Breast epithelium (tissue), 4 donors: ENCODE data around the gene WTAP. TPM values are rescaled to one million over a fixed set of nuclear protein-coding genes. Genes with fewer than 3 reads are reported as not detected.
A peak's percentile ranks its signal among the peaks of the same experiment; 100 is the strongest.

Experiments
- DNase-seq, 2 donors: peaks; one replicate each; pipeline ENCODE4 v3.0.0-alpha.2; 2019; ENCODE audit warnings: low spot score in 2 of 2
- H3K27ac ChIP-seq, 2 donors: fragments of 200-600 bp; sonication (generic) in 1 of 2; one replicate each; pipeline ENCODE4 v1.5.1; 2016 to 2019; ENCODE audit warnings: mild to moderate bottlenecking in 1 of 2
- H3K27me3 ChIP-seq, 2 donors: fragments of 200-600 bp; sonication (generic) in 1 of 2; one replicate each; pipeline versions ENCODE4 v1.5.1 to v1.6.0; 2017 to 2019; ENCODE audit warnings: control low read depth in 1 of 2, mild to moderate bottlenecking in 1 of 2
- H3K36me3 ChIP-seq: fragments of 200-600 bp; one replicate; pipeline ENCODE4 v1.5.1; 2019
- H3K4me1 ChIP-seq, 2 donors: fragments of 200-600 bp; sonication (generic); one replicate each; pipeline ENCODE4 v1.5.1; 2016 to 2019; ENCODE audit warnings: control low read depth in 1 of 2
- H3K4me3 ChIP-seq, 3 donors: fragments of 200-600 bp; sonication (generic); 1 replicate in 2 of 3; 2 replicates in 1 of 3; pipeline ENCODE4 v1.5.1; 2016 to 2019; ENCODE audit warnings: mild to moderate bottlenecking in 3 of 3, moderate library complexity in 2 of 3
- H3K9me3 ChIP-seq, 2 donors: fragments of 200-600 bp; sonication (generic) in 1 of 2; one replicate each; pipeline ENCODE4 v1.5.1; 2016 to 2019; ENCODE audit warnings: control low read depth in 1 of 2
- CTCF ChIP-seq, 3 donors: fragments of 450-650 bp; IDR thresholded peaks; one replicate each; pipeline ENCODE4 v1.5.1; 2016 to 2017; ENCODE audit warnings: antibody characterized with exemption in 3 of 3, mild to moderate bottlenecking in 3 of 3, moderate library complexity in 3 of 3
- POLR2A ChIP-seq: fragments of 450-650 bp; IDR thresholded peaks from one replicate; pipeline ENCODE4 v1.6.1; 2016; ENCODE audit warnings: antibody characterized with exemption, mild to moderate bottlenecking, moderate library complexity
- POLR2AphosphoS5 ChIP-seq, 3 donors: sonication (generic); formaldehyde crosslinking; IDR thresholded peaks; one replicate each; pipeline ENCODE4 v1.6.1; 2017; ENCODE audit warnings: antibody characterized with exemption in 3 of 3
- intact Hi-C: fragments of 100-400 bp; cut with DNase I; formaldehyde crosslinking; loops from one replicate; pipeline ENCODE4 v1.15.1; 2023; ENCODE audit warnings: low total_unique reads
- total RNA-seq, 3 donors: library from RNA; depleted of rRNA; stranded (reverse); fragments of >200 nt; gene quantifications; one replicate each; pipeline ENCODE4 v1.1.0, GENCODE V29; 2016

The WTAP gene
- total RNA-seq, 3 donors from 2014 or later = 115 to 153 (median 116) TPM

- intact Hi-C loops = no loop called here
- TF ChIP-seq CTCF (IDR thresholded peaks at IDR 0.05) (no peak), POLR2A (no peak), POLR2AphosphoS5 (IDR thresholded peaks at IDR 0.05) (no peak)
- Histone ChIP-seq H3K4me1 (no peaks in the 10 kb centered on the region), H3K36me3 (no peaks in the 10 kb centered on the region), H3K9me3 (no peaks in the 10 kb centered on the region), H3K4me3 (peak overlapping the region; percentile 86 to 92 (median 88)), H3K27ac (peak overlapping the region; percentile 96 to 98), H3K27me3 (no peaks in the 10 kb centered on the region)
- no peak for DNase-seq
Measured at GRCh38 chr6:159762681-159763293, 35.5 kb downstream of the WTAP start.

DNA sequence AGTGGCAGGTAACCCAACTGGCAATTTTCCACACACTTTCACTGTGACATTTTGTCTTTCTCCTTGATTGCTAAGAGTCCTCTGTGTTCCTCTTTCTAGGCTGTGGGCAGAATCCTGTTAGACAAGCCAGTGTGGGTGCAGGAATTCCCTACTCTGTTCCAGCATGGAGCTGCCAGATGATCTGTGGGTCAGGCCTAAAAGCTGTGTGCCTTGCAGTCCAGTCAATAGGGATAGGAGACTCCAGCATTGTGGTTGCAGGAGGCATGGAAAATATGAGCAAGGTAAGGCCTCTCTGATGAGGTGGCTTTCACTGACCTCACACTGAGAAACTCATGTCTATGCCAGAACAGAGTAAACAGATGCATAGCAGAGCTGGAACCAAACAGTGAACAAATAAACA is 39.6 kb downstream of the WTAP start:
- Histone ChIP-seq H3K36me3 (no peaks in the 10 kb centered on the region), H3K27me3 (no peaks in the 10 kb centered on the region), H3K27ac (no peak overlapping the region), H3K4me1 (no peaks in the 10 kb centered on the region), H3K4me3 (no peak overlapping the region), H3K9me3 (no peaks in the 10 kb centered on the region)
- intact Hi-C loops = no loop called here
- TF ChIP-seq POLR2A = no peak
- TF ChIP-seq CTCF (IDR thresholded peaks at IDR 0.05) = no peak
- no peak for TF ChIP-seq POLR2AphosphoS5 (IDR thresholded peaks at IDR 0.05)
- DNase-seq = no peak

GRCh38 chr6:159769470-159769869 is 42.2 kb downstream of the WTAP start:
- no peaks in the 10 kb centered on the region for H3K9me3 ChIP-seq
- H3K27ac ChIP-seq = no peak overlapping the region
- no peaks in the 10 kb centered on the region for H3K27me3 ChIP-seq
- H3K36me3 ChIP-seq = no peaks in the 10 kb centered on the region
- TF ChIP-seq POLR2A (no peak), POLR2AphosphoS5 (IDR thresholded peaks at IDR 0.05) (no peak), CTCF (IDR thresholded peaks at IDR 0.05) (no peak)
- no peak overlapping the region for H3K4me3 ChIP-seq
- intact Hi-C loops = no loop called here
- no peak for DNase-seq
- H3K4me1 ChIP-seq = no peaks in the 10 kb centered on the region

DNA sequence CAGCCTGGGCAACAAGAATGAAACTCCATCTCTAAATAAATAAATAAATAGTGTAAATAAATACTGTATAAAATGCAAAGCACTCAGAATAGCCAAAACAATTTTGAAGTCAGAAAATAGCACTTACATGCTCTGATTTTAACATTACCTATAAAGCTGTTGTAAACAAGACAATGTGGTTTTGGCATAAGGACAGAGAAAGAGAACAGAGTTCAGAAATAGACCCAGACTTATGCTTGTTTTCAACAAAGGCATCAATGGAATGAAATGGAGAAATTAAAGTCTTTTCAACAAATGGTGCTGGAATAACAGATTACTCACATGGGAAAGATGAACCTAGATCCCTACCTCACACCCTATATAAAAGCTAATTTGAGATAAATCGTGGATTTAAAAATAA is 44.9 kb downstream of the WTAP start:
- H3K27me3 ChIP-seq = no peaks in the 10 kb centered on the region
- H3K9me3 ChIP-seq = no peaks in the 10 kb centered on the region
- no peak for TF ChIP-seq CTCF (IDR thresholded peaks at IDR 0.05)
- TF ChIP-seq POLR2AphosphoS5 (IDR thresholded peaks at IDR 0.05) = no peak
- no peak for TF ChIP-seq POLR2A
- DNase-seq = no peak
- no peaks in the 10 kb centered on the region for H3K36me3 ChIP-seq
- H3K4me1 ChIP-seq = no peaks in the 10 kb centered on the region
- H3K4me3 ChIP-seq = no peak overlapping the region
- intact Hi-C loops = no loop called here
- no peak overlapping the region for H3K27ac ChIP-seq

DNA sequence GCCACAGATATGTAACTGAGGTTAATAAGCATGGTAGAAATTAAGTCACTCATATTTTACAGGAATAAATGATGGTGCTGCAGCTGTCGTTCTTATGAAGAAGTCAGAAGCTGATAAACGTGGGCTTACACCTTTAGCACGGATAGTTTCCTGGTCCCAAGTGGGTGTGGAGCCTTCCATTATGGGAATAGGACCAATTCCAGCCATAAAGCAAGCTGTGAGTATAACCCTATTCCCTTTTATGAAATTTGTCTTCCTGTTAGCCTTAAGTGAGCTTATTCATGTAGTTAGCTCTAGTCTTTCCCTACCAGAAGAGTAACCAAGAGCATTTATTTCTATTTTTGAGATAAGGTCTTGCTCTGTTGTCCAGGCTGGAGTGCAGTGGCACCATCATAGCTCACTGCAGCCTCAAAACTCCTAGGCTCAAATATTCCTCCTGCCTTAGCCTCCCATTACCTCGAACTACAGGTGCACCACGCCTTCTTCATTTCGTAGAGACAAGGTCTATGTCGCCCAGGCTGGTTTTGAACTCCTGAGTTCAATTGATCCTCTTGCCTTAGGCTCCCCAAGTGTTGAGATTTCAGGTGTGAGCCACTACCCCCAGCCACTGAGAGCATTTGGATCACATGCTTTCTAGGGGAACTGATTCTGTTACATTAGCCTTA is 50.1 kb downstream of the WTAP start:
- no peak for TF ChIP-seq POLR2A
- no peak for TF ChIP-seq CTCF (IDR thresholded peaks at IDR 0.05)
- no peak for TF ChIP-seq POLR2AphosphoS5 (IDR thresholded peaks at IDR 0.05)
- H3K9me3 ChIP-seq = no peaks in the 10 kb centered on the region
- H3K27me3 ChIP-seq = no peaks in the 10 kb centered on the region
- no peak overlapping the region for H3K4me3 ChIP-seq
- no peak overlapping the region for H3K27ac ChIP-seq
- no peaks in the 10 kb centered on the region for H3K4me1 ChIP-seq
- intact Hi-C loops = no loop called here
- H3K36me3 ChIP-seq = peaks cover 4% of the 10 kb centered on the region
- DNase-seq = no peak
